ENCODE measurements around the gene KCNJ1.

KCNJ1 gene

DNA sequence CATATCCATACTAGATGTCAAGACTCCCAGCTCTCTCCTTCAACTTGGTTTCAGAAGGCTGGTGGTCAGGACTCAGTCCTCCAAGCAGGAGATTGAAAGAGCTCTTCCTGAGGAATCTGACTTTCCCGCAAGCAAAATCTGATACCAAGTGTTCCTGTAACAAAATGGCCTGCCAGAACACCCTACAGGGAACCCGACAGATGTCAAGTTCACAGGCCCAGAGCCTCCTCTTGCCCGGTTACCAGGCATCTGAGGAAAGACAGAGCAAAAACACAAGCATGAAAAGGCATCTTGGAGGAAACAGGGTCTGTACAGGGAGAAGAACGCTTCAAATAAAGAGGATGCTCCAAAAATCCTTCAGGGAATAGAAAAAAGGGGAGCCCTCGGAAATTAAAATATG lies 15.4 kb upstream of the KCNJ1 start:
- DNase-seq (ENCODE audit: low read depth in 2 of 2): no peak

DNA sequence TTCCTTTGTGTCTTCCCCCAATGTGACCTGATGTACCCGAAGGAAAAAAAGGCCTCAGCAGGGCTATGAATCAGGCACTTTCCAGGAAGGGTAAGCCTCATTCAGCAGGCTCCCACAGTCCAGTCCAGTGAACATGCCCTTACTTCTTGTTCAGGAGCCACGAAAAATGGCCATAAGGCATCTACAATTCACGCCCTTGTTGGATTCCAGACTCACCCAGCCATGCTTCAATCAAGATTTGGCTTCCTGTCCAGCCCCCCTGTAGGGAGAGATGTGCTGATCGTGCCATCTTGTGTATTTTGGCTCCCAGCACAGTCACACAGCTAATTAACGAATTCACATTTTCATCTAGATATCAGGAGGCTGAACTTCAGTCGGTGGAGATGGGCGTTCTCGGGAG lies 14.1 kb upstream of the KCNJ1 start:
- no peak for DNase-seq (ENCODE audit: low read depth in 2 of 2)

DNA sequence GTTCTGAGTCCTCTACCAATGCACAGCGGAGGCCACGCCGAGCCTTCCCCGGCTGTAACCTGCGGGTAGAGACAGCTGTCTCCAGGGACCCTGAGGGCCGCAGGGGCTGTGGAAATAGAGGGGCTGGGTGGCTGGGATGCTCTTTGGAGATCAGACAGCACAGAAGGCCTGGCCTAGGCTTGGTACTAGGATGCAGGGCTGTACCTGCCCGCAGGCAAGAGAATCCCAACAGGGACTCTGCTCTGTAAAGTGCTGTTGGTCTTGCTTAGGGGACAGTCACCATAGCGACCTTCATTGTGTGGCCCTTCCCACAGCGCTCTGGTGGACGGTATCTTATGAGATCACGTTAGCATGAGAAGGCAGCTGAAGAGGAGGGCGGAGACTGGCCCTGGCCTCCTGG lies 12.7 kb upstream of the KCNJ1 start:
- DNase-seq (ENCODE audit: low read depth in 2 of 2): no peak

DNA sequence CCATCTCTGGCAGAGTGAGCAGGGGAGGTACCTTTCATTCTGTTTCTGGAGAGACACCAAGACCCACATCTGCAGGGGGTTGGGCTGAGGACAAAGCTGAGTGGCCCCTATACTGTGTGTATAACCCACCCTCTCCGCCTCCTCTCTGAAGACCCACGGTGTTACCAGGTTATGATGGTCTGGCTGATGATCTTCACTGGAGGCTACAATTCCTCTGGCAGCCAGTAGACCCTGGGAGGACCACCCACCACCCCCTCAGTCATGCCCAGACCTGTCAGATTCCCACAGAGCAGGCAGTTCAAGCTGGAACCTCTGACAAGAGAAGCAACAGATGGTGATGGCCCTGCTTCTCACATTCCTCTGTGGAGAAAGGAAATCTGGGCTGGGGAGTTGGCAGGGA lies 11.4 kb upstream of the KCNJ1 start:
- DNase-seq (ENCODE audit: low read depth in 2 of 2): no peak

DNA sequence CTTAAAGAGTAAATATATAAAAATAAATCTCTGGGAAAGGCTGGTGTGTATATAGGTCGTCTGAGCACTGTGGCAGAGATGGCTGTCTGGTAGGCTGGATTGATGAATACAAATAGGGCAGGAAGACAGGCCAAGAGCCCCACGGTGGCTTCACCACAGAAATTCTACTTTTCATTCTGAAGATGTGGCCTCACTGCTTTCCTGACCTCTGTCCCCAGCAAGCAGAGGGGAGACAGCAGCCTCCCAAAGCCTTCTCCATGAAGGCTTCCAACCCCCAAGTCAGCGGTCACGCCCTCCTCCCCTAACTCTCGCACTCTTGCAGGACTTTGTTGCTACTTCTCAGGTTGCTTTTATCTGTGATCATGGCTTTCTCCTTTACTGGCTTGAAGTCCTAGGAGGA lies 10.6 kb upstream of the KCNJ1 start:
- no peak for DNase-seq (ENCODE audit: low read depth in 2 of 2)

DNA sequence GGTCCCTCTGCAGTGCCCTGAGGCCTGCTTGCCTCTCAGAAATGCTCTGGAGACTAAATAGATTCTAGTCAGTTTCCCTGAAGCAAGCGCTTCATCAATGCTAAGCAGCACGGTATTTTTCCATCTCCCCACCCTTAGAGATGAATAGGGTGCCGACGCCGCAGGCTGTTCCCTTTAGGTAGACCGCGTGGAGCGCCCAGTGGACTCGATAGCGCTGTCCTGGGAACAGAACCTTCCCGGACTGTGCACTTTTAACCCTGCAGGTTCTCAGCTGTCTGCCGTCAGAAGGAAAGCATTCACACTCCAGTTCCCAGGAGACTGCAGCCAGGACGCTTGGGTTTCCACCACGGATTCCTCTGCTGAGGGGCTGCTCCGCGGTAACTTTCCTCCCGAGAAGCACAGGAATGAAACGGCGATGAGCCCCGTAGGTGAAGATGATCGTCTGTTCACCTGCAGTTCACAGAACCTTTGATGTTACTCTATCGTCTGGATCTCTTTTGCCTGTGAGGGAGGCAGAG lies 9.1 kb upstream of the KCNJ1 start:
- DNase-seq (ENCODE audit: low read depth in 2 of 2): no peak

DNA sequence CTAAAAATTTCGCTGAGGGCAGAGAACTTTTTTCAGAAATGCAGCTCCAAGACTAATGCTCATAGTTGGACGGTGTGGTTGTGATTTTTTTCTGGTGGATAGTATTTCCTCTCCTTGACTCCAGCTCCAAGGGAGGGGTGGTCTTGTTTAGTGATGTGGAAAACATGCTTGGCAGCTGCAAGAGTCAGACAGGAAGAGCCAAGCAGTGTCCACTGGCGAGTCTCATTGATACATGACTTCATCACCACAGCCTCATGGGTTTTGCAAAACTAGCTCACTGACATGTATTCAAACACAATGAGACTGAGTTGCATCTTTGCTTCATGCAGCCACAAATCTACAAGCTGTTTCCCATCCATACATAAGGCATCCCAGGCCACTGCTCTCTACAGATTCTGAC lies 7.3 kb upstream of the KCNJ1 start:
- DNase-seq (ENCODE audit: low read depth in 2 of 2): no peak

DNA sequence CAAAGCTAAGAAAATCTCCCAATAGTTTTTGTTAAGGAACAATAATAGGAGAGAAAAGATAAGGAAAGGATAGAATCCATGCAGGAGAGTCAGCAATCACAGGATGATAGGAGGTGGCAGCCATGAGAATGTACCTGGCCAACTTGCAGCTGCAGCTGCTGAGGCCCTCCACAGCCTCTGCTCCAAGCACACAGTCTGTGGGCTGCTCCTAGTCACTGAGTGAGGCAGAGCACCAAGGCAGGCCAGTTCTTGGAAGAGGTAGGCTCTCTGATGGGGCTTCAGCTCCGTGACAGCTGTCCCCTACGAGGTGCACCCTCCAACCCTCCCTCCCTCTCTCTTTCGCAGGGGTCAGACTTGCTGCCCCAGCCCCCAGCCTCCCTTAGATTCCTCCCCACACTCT lies 5.5 kb upstream of the KCNJ1 start:
- no peak for DNase-seq (ENCODE audit: low read depth in 2 of 2)

DNA sequence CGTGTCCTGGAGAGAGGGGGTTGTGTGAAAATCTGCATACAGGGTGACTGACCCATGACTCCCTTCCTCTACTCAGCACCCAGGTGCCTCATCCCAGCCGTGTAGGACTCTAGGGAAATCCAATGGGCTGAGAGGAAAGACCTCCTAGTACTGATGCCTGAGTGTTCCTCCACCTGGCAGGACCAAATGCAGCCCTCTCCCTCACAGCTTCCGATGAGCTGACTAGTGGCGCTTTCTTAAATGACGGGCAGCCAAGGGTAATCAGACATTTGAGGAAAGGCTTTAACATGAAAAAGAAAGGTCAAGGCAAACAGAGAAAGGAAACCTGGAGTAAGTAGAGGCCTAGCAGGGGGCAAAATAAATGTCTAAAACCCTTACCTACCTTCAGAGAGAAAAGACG lies 5.0 kb upstream of the KCNJ1 start:
- DNase-seq (ENCODE audit: low read depth in 2 of 2): no peak

DNA sequence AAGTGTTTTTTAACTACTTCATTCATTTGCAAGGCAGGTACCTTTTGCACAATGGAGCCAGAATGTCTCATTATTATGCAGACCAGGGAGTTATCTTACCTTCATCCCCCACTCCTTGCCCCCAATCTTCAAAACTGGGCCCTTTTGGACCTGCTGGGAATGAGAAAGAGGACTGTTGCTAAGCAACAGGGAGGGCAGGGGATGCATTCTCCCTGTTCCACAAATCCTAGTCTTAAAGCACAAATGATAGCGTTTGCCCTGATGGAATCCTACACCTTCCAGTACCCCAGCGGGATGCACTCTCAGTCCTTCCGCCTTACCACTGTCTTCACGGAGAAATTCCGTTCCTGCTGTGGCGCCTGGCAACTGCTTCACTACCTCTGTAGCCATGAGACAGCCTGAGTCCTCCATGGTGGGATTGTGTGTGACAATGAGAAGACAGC lies 4.1 kb upstream of the KCNJ1 start:
- no peak for DNase-seq (ENCODE audit: low read depth in 2 of 2)

DNA sequence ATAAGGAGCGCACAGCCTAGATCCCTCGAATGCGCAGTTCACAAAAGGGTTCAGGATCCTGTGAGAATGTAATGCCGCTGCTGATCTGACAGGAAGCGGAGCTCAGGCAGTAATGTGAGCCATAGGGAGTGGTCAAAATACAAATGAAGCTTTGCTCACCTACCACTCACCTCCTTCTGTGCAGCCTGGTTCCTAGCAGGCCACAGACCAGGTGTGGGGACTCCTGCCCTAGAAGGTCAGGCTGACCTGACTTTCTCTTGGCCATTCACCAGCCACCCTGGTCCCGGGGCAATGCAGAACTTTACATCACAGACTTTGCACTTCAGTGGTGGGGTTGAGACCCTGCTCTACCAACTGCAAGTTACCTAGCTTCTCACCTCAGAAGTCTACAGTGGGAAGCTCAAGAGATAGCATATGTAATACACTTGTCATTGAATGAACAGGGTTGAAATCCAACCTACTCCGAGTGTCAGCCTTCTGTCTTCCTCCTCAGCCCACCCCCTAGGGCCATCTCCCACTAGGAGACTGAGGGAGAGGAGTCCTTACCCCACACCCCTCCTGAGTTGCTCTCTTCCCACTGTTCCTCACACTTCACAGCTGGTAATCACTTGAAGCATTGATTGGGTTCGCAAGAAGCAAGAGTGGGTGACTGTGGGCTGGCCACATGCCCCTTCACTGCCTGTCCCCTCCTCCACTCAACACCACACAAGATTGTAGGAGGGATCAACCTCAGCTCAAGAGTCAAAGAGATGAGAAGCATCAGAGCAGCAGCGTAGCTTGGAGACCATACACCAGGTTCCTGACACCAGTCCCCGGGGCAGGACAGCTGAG lies 2.0 kb upstream of the KCNJ1 start:
- no peak for DNase-seq (ENCODE audit: low read depth in 2 of 2)

DNA sequence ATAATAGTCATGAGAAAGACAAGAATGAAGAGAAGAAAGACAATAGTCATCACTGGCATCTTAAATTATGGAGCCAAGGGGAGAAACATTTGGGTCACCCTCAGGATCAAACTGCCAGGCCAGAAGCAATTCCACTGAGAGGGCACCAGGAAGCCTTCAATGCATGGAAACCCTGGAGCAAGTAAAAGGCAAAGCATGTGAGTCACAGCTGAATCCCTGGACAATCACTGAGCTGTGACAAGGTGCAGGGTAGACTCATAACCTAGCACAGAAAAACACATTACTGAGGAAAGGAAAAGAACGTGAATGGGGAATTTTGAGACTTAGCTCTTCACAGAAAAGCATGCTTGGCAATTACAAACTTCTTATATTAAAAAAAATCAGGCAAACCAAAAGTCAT lies 1.6 kb downstream of the KCNJ1 start:
- DNase-seq (ENCODE audit: low read depth in 2 of 2): no peak

DNA sequence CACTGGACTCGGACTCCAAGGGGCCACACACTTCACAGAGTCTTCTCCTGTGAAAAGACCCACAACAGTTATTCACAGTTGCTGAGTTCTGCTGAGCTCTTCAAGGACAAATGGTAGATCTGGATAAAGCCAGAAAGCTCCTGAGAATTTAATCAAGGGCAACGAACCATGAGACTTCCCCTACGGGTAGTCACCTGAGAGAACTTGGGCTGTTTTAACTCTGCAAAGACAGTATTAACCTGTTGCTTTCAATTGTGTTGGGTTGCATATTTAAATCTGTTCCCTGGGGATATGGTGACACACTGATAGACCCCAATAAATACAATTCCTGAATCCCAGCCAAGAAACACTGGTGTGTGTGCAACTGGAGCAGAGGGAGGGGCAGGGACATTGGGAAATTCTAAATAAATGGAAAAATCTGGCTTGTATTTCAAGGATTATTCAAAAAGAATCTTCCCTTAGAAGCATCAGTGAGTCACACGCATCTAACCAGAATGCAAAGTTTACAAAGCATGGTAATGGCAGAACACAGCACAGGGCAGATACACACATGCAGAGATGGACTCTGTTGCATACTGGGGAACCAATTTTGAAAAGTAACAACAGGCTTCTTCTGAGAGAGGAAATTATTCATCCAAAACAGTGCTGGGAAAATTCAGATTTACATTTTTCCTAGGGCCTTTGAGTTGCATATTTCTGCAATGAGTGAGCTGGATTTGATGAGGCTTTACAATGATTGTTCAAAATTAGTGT lies 4.0 kb downstream of the KCNJ1 start:
- no peak for DNase-seq (ENCODE audit: low read depth in 2 of 2)

DNA sequence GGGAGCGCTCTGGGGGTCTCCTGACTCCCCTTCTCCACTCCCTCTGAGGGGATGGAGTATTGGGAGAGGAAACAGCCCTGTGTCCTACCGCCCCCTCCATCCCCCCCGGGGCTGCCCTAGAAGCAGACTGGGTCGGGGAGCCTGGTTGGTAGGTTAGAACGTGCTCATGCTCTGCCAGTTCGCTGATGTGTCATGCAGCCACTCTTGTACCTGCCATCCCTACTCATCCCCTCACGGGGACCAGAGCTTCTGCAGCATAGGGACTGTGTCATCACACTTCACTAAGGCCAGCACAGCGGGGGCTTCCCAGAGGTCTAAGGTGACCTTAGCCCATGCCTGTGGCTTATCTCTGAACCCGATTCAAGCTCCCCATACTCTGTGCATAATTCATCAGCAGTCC lies 4.7 kb downstream of the KCNJ1 start:
- no peak for DNase-seq (ENCODE audit: low read depth in 2 of 2)

DNA sequence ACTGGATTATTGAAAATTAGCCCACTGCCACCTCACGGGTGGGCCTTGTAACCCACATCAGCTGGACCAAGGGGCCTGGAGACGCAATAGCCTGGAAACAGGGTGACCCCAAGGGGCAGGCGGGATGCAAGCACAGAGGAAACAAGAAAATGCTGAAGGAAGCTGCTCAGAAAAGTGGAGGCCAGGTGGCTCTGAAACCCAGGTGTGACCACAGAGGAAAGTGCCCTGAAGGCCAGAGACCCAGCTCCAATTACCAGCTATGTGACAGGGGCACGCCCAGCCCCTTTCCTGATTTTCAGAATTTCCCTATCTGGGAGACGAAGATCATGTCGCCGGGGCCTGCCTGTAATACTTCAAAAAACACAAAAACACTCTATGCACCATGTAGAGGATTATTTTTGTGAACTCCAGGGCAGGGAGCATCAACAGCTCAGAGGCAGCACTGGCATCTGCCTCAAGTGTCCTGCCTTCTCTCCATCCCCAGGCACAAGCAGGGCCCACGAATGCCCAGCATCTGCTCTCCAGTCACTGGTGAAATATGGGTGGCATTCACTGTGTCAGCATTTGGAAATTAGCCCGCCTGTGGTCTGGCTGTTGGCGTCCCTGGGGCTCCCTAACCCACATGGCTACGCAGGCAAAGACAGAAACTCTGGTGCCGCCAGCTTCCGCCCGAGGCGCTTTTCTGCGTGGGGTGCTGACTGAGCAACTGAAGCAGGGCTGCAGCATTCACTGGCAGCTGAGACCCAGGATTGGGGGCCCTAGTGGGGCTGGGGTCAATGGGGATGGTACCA lies 6.3 kb downstream of the KCNJ1 start:
- DNase-seq (ENCODE audit: low read depth in 2 of 2): no peak

DNA sequence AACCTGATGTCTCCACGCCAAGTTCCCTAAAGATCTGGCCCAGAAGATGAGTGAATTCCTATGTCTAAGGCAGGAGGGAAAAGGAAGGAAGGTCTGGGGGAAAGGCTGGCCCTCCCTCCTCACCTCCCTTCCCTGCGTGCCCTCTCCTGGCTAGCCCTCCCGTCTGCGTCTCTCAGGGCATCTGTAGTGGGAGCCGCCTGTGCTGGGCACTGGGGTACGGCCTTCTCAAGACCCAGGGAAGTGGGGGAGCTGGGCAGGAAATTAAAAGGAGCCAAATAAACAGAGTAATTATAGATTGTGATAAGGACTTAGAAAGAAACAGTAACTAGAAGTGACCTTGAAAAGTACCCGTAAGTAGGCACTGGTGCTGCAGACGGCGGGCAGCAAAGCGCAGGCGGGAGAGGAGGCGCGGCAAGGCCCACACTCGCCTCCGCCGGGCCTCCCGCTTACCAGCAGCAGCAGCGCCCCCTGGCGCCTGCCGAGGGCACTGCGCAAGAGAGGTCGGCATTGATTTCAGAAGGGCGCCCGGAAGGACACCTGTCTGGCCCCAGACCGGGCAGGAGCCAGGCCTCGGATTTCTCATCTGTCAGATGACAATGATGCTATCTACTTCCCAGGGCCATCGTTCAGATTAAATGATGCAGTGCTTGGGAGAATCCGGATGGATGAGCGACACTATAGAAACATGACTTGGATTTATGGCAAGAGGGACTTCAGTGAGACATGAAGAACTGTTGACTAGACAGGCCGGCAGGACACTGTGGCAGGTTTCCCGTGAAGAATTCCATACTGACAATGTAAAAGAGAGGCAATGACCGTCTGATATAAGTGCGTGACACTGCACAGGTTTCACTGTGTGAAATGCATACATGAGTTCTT lies 7.3 kb downstream of the KCNJ1 start:
- DNase-seq (ENCODE audit: low read depth in 2 of 2): peak; percentile 73 to 74

DNA sequence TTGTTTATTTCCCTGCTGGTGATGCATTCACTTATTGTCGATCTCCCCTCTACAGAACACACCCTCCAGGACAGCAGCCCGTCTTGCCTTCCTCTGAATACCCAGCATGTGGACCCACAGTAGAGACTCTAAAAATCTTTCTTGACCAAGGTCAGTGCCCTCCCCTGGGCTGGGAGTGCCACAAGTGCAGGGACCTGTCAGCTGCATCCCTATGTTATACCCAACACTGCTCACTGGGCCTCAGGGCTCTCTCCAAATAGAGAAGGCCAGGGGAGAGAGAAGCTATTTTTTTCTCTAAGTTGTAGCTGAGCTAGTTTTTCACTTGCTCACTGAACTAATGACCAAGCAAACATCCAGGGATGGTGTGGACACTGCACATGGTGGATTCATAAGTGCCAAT lies 9.8 kb downstream of the KCNJ1 start:
- no peak for DNase-seq (ENCODE audit: low read depth in 2 of 2)

DNA sequence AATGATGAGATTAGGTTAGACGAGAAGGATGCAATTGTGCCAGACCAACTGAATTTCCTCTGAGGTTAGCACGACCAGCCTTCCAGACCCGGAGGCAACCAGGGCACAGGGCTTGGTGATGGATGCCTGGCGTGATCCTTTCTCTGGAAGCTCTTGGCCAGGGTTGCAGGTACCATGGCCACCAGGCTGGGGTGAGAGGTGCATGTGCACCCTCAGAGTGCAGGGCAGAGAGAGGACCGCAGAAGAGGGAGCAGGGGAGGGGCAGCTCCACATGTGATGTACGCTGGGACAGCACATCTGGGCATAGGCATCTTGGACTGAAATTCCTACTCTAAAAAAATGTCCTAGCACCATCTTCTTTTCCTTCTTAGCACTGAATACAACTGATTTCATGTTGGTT lies 10.9 kb downstream of the KCNJ1 start:
- no peak for DNase-seq (ENCODE audit: low read depth in 2 of 2)

DNA sequence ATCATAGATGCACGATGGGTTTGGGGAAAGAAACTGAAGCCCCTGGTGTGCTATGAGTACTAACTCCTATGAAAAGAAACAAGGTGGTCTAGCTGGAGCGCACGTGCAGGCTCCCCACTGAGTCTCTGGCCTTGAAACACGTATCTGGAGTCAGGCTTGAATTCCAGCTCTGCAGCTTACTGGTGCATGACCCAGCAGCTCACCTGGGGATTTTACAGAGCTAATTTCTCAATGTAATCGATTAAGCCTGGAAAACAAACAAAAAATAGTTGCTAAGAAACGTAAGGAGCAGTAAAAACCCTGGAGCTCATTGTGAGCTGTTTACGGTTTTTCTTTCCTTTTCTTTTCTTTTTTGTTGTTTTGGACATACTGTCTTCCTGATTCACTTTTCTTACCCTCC lies 12.3 kb downstream of the KCNJ1 start:
- DNase-seq (ENCODE audit: low read depth in 2 of 2): no peak

DNA sequence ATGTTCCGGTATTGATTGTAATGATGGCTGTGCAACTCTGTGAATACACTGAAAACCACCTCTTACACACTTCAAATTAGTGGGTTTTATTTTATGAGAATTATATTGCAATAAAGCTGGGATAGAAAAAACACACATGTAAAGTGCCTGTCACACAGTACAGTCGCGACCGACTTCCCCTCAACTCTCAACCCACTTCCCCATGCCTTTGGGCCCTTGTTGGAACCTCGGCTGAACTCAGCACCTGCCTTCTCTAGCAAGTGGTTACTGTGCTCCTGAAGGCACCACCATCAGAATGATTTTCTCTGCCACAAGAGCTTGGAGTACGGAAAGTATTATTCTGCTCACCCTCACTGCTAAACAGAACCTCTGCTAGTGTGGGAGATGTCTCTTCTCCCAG lies 13.5 kb downstream of the KCNJ1 start:
- DNase-seq (ENCODE audit: low read depth in 2 of 2): no peak

DNA sequence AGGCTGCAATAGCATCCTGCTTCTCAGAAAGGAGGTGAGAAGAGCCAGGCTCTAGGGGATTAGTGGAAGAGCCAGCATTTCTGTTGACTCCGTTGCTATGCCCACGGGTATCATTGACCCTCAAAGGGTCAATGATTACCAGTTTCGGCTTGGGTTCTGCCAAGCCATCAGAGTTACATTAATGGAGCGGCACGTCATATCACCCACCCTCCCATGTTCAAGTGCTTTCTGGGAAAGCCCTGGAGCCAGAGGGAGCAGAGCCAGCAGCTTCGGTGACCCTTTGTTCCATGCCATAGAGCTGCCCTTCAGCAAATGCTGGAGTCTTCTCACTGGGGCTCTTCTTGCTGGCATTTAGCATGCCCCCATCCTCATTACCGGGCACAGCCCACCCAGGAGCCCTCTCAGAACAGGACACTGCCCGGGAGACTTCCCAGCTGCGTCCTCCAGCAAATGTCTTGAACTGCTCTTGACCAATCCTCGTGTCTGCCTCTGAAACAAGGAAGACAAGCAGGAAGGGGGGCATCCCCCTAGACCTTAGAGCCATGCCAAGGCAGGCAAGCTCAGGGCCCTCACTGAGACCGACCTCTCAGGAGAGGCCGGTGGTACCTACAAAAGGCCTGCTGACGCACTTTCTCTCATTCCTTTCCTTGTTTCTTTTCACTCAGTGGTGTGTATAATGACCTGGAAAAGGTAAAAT lies 14.6 kb downstream of the KCNJ1 start:
- no peak for DNase-seq (ENCODE audit: low read depth in 2 of 2)
